H1 (cell line): ENCODE results near the gene LIMA1. TPM values are rescaled to one million over a fixed set of nuclear protein-coding genes. Genes with fewer than 3 reads are reported as not detected.

ENCODE experiments used
- CTCF ChIA-PET: fragments of 300-600 bp; sonication (Branson Sonifier 250); formaldehyde crosslinking; loops from one replicate; lab custom pipeline; 2021; ENCODE audit not compliant: partially characterized antibody; lab: Charles Lee
- POLR2A ChIA-PET: fragments of 300-600 bp; sonication (Branson Sonifier 250); formaldehyde crosslinking; loops from one replicate; lab custom pipeline; 2021; ENCODE audit warnings: inconsistent platforms; ENCODE audit not compliant: partially characterized antibody; lab: Charles Lee
- DNase-seq, 2 experiments: peaks; one replicate each; pipeline versions ENCODE4 v3.0.0 to v3.0.0-alpha.2; 2010 to 2022; ENCODE audit warnings: low spot score in 2 of 2, low read depth in 1 of 2, mixed read lengths in 1 of 2
- FAIRE-seq: peaks from 2 replicates; lab custom pipeline; 2011; peaks lifted over from hg19 to GRCh38; lab: Jason Lieb, UNC
- H2AFZ ChIP-seq: 2 replicates; pipeline ENCODE4 v1.8.1; 2012; ENCODE audit warnings: low read length, inconsistent platforms
- H2AK5ac ChIP-seq: 2 replicates; pipeline ENCODE4 v1.6.1; 2013; ENCODE audit warnings: low read depth, low read length
- H2BK120ac ChIP-seq: replicated peaks from 2 replicates; pipeline ENCODE3; 2013; ENCODE audit warnings: low read depth, low read length, inconsistent platforms
- H2BK12ac ChIP-seq: 2 replicates; pipeline ENCODE4 v1.6.1; 2013; ENCODE audit warnings: low read depth, low read length
- H2BK15ac ChIP-seq: 2 replicates; pipeline ENCODE4 v1.6.1; 2013; ENCODE audit warnings: low read length
- H2BK20ac ChIP-seq: 2 replicates; pipeline ENCODE4 v1.6.1; 2013; ENCODE audit warnings: low read length
- H2BK5ac ChIP-seq: 2 replicates; pipeline ENCODE4 v1.6.1; 2013; ENCODE audit warnings: low read depth, low read length
- H3K14ac ChIP-seq: 2 replicates; pipeline ENCODE4 v1.6.1; 2013; ENCODE audit warnings: inconsistent platforms; ENCODE audit not compliant: insufficient read length
- H3K18ac ChIP-seq: 2 replicates; pipeline ENCODE4 v1.6.1; 2013; ENCODE audit warnings: low read length; ENCODE audit errors: extremely low read depth
- H3K23ac ChIP-seq: 2 replicates; pipeline ENCODE4 v1.6.1; 2013; ENCODE audit warnings: inconsistent platforms; ENCODE audit not compliant: insufficient read length
- H3K23me2 ChIP-seq: 2 replicates; pipeline ENCODE4 v1.6.1; 2013; ENCODE audit warnings: low read depth, low read length
- H3K27ac ChIP-seq: 2 replicates; pipeline ENCODE4 v1.6.1; 2011; ENCODE audit warnings: low read depth, low read length, inconsistent platforms
- H3K27me3 ChIP-seq, 4 experiments: replicated peaks in 1 of 4; 1 replicate in 1 of 4; 2 replicates in 3 of 4; pipeline versions ENCODE4 v1.6.1 to v1.8.1; 2011 to 2013; ENCODE audit warnings: low read length in 3 of 4, mild to moderate bottlenecking in 3 of 4, inconsistent platforms in 2 of 4, mixed read lengths in 2 of 4, moderate library complexity in 1 of 4; ENCODE audit not compliant: control insufficient read depth in 3 of 4, insufficient read depth in 3 of 4; ENCODE audit errors: extremely low read depth in 1 of 4
- H3K36me3 ChIP-seq, 4 experiments: 2 replicates each; pipeline versions ENCODE4 v1.6.1 to v1.8.1; 2011 to 2013; ENCODE audit warnings: mild to moderate bottlenecking in 4 of 4, low read length in 3 of 4, moderate library complexity in 2 of 4, control low read depth in 1 of 4, inconsistent platforms in 1 of 4; ENCODE audit not compliant: insufficient read depth in 4 of 4, control insufficient read depth in 2 of 4
- H3K4ac ChIP-seq: replicated peaks from 2 replicates; pipeline ENCODE3; 2013; ENCODE audit warnings: low read length, low read depth, mixed read lengths, inconsistent platforms; ENCODE audit not compliant: insufficient read length
- H3K4me1 ChIP-seq, 4 experiments: replicated peaks in 1 of 4; 1 replicate in 1 of 4; 2 replicates in 3 of 4; pipeline versions ENCODE4 v1.6.1 to v1.8.1; 2011 to 2013; ENCODE audit warnings: low read length in 3 of 4, inconsistent platforms in 2 of 4, mixed read lengths in 1 of 4; ENCODE audit not compliant: insufficient read depth in 4 of 4, control insufficient read depth in 3 of 4
- H3K4me2 ChIP-seq, 2 experiments: 2 replicates each; pipeline versions ENCODE4 v1.6.1 to v1.8.1; 2011 to 2013; ENCODE audit warnings: low read depth in 2 of 2, low read length in 2 of 2, control low read depth in 1 of 2, inconsistent platforms in 1 of 2, mild to moderate bottlenecking in 1 of 2; ENCODE audit not compliant: insufficient read depth in 1 of 2
- H3K4me3 ChIP-seq, 4 experiments: fragments of 200-600, 300-600 bp in 1 of 4; sonication (generic), shearing (Covaris generic), sonication (Bioruptor Twin) in 1 of 4; 2 replicates each; pipeline versions ENCODE4 v1.5.1 to v1.8.1; 2011 to 2016; ENCODE audit warnings: low read length in 4 of 4, low read depth in 3 of 4, control low read depth in 2 of 4, inconsistent platforms in 2 of 4, mild to moderate bottlenecking in 2 of 4, mixed read lengths in 1 of 4, moderate library complexity in 1 of 4; ENCODE audit not compliant: insufficient read depth in 2 of 4; ENCODE audit errors: extremely low read depth in 1 of 4
- H3K56ac ChIP-seq: replicated peaks from 2 replicates; pipeline ENCODE3; 2013; ENCODE audit warnings: low read depth, mild to moderate bottlenecking, mixed read lengths, low read length, inconsistent platforms; ENCODE audit not compliant: insufficient read length
- H3K79me1 ChIP-seq: 2 replicates; pipeline ENCODE4 v1.6.1; 2013; ENCODE audit warnings: low read depth, low read length, control low read depth
- H3K79me2 ChIP-seq, 2 experiments: 2 replicates each; pipeline versions ENCODE4 v1.6.1 to v1.8.1; 2012 to 2013; ENCODE audit warnings: low read length in 2 of 2, mild to moderate bottlenecking in 2 of 2, inconsistent platforms in 1 of 2; ENCODE audit not compliant: insufficient read depth in 2 of 2, control insufficient read depth in 1 of 2
- H3K9ac ChIP-seq, 4 experiments: replicated peaks in 1 of 4; 1 replicate in 1 of 4; 2 replicates in 3 of 4; pipeline versions ENCODE4 v1.6.1 to v1.8.1; 2011 to 2013; ENCODE audit warnings: low read depth in 3 of 4, low read length in 3 of 4, control low read depth in 2 of 4, mild to moderate bottlenecking in 2 of 4, moderate library complexity in 2 of 4, inconsistent platforms in 1 of 4; ENCODE audit errors: extremely low read depth in 1 of 4
- H3K9me3 ChIP-seq, 2 experiments: 2 replicates each; pipeline versions ENCODE4 v1.6.1 to v1.8.1; 2012 to 2013; ENCODE audit warnings: mild to moderate bottlenecking in 2 of 2, moderate library complexity in 2 of 2, control low read depth in 1 of 2, inconsistent platforms in 1 of 2, low read depth in 1 of 2, low read length in 1 of 2, mixed read lengths in 1 of 2; ENCODE audit not compliant: insufficient read depth in 2 of 2
- H4K20me1 ChIP-seq, 2 experiments: replicated peaks in 1 of 2; 2 replicates each; pipeline versions ENCODE3 to v1.8.1; 2011 to 2013; ENCODE audit warnings: inconsistent platforms in 2 of 2, low read length in 2 of 2, mild to moderate bottlenecking in 1 of 2; ENCODE audit not compliant: insufficient read depth in 2 of 2, control insufficient read depth in 1 of 2
- H4K5ac ChIP-seq: 2 replicates; pipeline ENCODE4 v1.6.1; 2013; ENCODE audit warnings: low read length, low read depth, mixed read lengths, inconsistent platforms; ENCODE audit not compliant: insufficient read length
- H4K8ac ChIP-seq: 2 replicates; pipeline ENCODE4 v1.8.0; 2013; ENCODE audit warnings: mild to moderate bottlenecking, moderate library complexity, low read length, inconsistent platforms; ENCODE audit not compliant: insufficient read depth; ENCODE audit errors: extremely low read depth
- H4K91ac ChIP-seq: replicated peaks from 2 replicates; pipeline ENCODE3; 2013; ENCODE audit warnings: low read length, mixed read lengths, inconsistent platforms; ENCODE audit not compliant: insufficient read length
- ATF2 ChIP-seq: IDR thresholded peaks from 2 replicates; pipeline ENCODE4 v1.6.1; 2012; ENCODE audit warnings: low read length, inconsistent platforms
- BACH1 ChIP-seq: IDR thresholded peaks from 2 replicates; pipeline ENCODE4 v1.6.1; 2012; ENCODE audit warnings: low read length, improper control_type of control experiment
- CEBPB ChIP-seq: IDR thresholded peaks from 2 replicates; pipeline ENCODE4 v1.6.1; 2012; ENCODE audit warnings: low read depth, low read length
- CHD2 ChIP-seq: IDR thresholded peaks from 2 replicates; pipeline ENCODE4 v1.6.1; 2012; ENCODE audit warnings: low read length, improper control_type of control experiment
- HDAC6 ChIP-seq: IDR thresholded peaks from one replicate; pipeline ENCODE4 v1.7.1; 2012; ENCODE audit warnings: low read depth, mild to moderate bottlenecking, inconsistent platforms, low read length, moderate library complexity
- NANOG ChIP-seq: IDR thresholded peaks from 2 replicates; pipeline ENCODE4 v1.6.1; 2011; ENCODE audit warnings: low read length, low read depth, mild to moderate bottlenecking, inconsistent platforms; ENCODE audit not compliant: insufficient read depth, poor library complexity, severe bottlenecking
- RAD21 ChIP-seq, 2 experiments: IDR thresholded peaks in 1 of 2; conservative IDR thresholded peaks in 1 of 2; 2 replicates each; pipeline ENCODE4 v1.6.1; 2011; ENCODE audit warnings: low read depth in 2 of 2, low read length in 2 of 2, improper control_type of control experiment in 1 of 2, inconsistent platforms in 1 of 2, mild to moderate bottlenecking in 1 of 2, moderate library complexity in 1 of 2
- SAP30 ChIP-seq: fragments of 300-600 bp; sonication (generic); IDR thresholded peaks from 2 replicates; pipeline ENCODE4 v1.7.1; 2012; ENCODE audit warnings: low read length, moderate library complexity, mild to moderate bottlenecking, inconsistent platforms; ENCODE audit not compliant: insufficient read depth, insufficient replicate concordance
- TAF7 ChIP-seq: optimal IDR thresholded peaks from 2 replicates; pipeline ENCODE3; 2011; ENCODE audit warnings: low read depth, mild to moderate bottlenecking, inconsistent platforms, low read length, moderate library complexity, borderline replicate concordance
- TEAD4 ChIP-seq: IDR thresholded peaks from 2 replicates; pipeline ENCODE4 v1.6.1; 2012; ENCODE audit warnings: low read depth, low read length, inconsistent platforms, mixed read lengths
- USF2 ChIP-seq: IDR thresholded peaks from 2 replicates; pipeline ENCODE4 v1.6.1; 2011; ENCODE audit warnings: low read length, improper control_type of control experiment
- WGBS, 2 experiments: shearing (Covaris generic) in 1 of 2; methylation state at CpG; one replicate each; pipeline versions ENCODE4 v1.1.6 to v1.1.7; 2013 to 2015; ENCODE audit warnings: low lambda C conversion rate in 2 of 2, mixed read lengths in 2 of 2, inconsistent platforms in 1 of 2, low coverage in 1 of 2, missing lambda C conversion rate in 1 of 2; ENCODE audit not compliant: insufficient replicate concordance in 2 of 2, insufficient coverage in 1 of 2, insufficient read length in 1 of 2; ENCODE audit errors: extremely low coverage in 1 of 2, missing lambda C conversion rate in 1 of 2; 5-methylcytosine and 5-hydroxymethylcytosine counted together
- polyA plus RNA-seq, 7 experiments: library from polyadenylated mRNA; depleted of rRNA in 3 of 7; stranded (reverse) in 5 of 7; unstranded in 2 of 7; fragments of >200 nt in 5 of 7; fragments of 200-250 nt in 2 of 7; gene quantifications; 1 replicate in 5 of 7; 2 replicates in 1 of 7; 4 replicates in 1 of 7; pipeline versions ENCODE4 v1.2.1 to v1.2.3, GENCODE V29; 2011 to 2013; ENCODE audit warnings: missing spikeins in 2 of 7, mixed read lengths in 2 of 7
- total RNA-seq: library from RNA; stranded (reverse); fragmentation: NEBNext Ultra II Directional; extraction: Animal tissue kit (Norgen Biotek cat#: 25700); gene quantifications from 2 replicates; pipeline ENCODE4 v1.2.1, GENCODE V29; 2021

Gene LIMA1
- total and polyA plus RNA-seq, 2 of the 8 experiments (the other 6 are each of a cell fraction or from before 2014, with no cell fraction given), result 12.7 to 47.6 TPM

GRCh38 chr12:50322206-50322605 lies 38.9 kb upstream of the LIMA1 start:
- H2BK20ac ChIP-seq, result no peak overlapping the region
- no peak overlapping the region for H3K4ac ChIP-seq
- no peak overlapping the region for H4K5ac ChIP-seq
- H3K27me3 ChIP-seq, result no peaks in the 10 kb centered on the region
- H3K9ac ChIP-seq, result no peak overlapping the region
- POLR2A ChIA-PET, result interaction anchor here (0.7 kb wide), 1 partner anchor 581 kb away, joined by 3 read pairs; the partner anchor contains the start of gene TMBIM6
- no peak overlapping the region for H3K4me3 ChIP-seq
- no peak overlapping the region for H2AK5ac ChIP-seq
- H3K79me1 ChIP-seq, result no peaks in the 10 kb centered on the region
- CTCF ChIA-PET, result interaction anchor here (0.8 kb wide), 1 partner anchor 210 kb away, joined by 3 read pairs; no protein-coding TSS in a partner anchor
- no peaks in the 10 kb centered on the region for H3K4me1 ChIP-seq
- no peak overlapping the region for H3K14ac ChIP-seq
- no peak overlapping the region for H3K18ac ChIP-seq
- no peak overlapping the region for H3K4me2 ChIP-seq
- FAIRE-seq, result no peak
- no peak overlapping the region for H2BK12ac ChIP-seq
- no peak overlapping the region for H2BK5ac ChIP-seq
- no peak overlapping the region for H3K23ac ChIP-seq
- no peak for DNase-seq
- H3K36me3 ChIP-seq, result no peaks in the 10 kb centered on the region
- H4K8ac ChIP-seq, result no peak overlapping the region
- no peak overlapping the region for H4K91ac ChIP-seq
- no peak overlapping the region for H3K56ac ChIP-seq
- H2AFZ ChIP-seq, result no peak overlapping the region
- no peak overlapping the region for H2BK15ac ChIP-seq
- no peak for TF ChIP-seq TEAD4
- no peak for TF ChIP-seq RAD21 (IDR thresholded peaks at IDR 0.05 in 1 of 2, conservative IDR thresholded peaks at IDR 0.05 in 1 of 2; ENCODE audit: low read depth in 2 of 2, low read length in 2 of 2)
- TF ChIP-seq CHD2, result no peak
- no peak for TF ChIP-seq BACH1
- TF ChIP-seq USF2, result no peak
- no peak for TF ChIP-seq CEBPB
- no peak for TF ChIP-seq NANOG
- no peak for TF ChIP-seq ATF2
- no peak for TF ChIP-seq TAF7
- TF ChIP-seq SAP30, result no peak
- no peak for TF ChIP-seq HDAC6
- H3K27ac ChIP-seq, result no peak overlapping the region
- H3K23me2 ChIP-seq, result no peaks in the 10 kb centered on the region
- no peaks in the 10 kb centered on the region for H3K79me2 ChIP-seq
- no peaks in the 10 kb centered on the region for H4K20me1 ChIP-seq
- 94% methylated on average over 3 of the region's 3 CpGs; no CpG with 5 or more reads in 1 of the 2 experiments for WGBS, 2 experiments
- no peak overlapping the region for H2BK120ac ChIP-seq
- no peaks in the 10 kb centered on the region for H3K9me3 ChIP-seq
